ENCODE measurements around the gene SWAP70.

Gene SWAP70

DNA sequence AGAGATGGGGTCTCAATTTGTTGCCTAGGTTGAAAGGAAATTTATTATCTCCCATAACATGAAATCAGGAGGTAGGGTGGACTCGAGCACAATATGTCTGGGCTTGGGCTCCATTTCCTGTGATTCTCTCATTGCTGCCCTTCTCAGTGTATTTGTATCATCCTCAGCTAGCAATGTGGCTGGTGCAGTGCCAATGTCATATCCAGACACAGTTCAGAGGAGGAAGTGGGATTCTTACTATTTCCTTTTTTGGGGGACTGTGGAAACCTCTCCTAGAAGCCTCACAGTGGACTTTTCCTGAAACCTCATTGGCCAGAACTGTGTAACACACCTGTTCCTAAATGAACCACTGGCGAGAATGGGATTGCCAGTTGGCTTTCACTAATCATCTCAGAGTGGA lies 21.0 kb upstream of the SWAP70 start:
- no peak overlapping the region for H3K4me3 ChIP-seq
- peaks cover 7 to 9% (median 8%) of the 10 kb centered on the region in 11 experiments for H3K9me3 ChIP-seq (replicated peaks in 1 of 11)
- H3K4me2 ChIP-seq = peak overlapping the region in 9 of 11 experiments; percentile 2 to 71 (median 24); a peak in 13 of 22 replicates
- peak overlapping the region in 1 of 11 experiments; percentile 39; a peak in 2 of 22 replicates for H3K27ac ChIP-seq
- H4K20me1 ChIP-seq = no peaks in the 10 kb centered on the region
- H3K27me3 ChIP-seq = no peaks in the 10 kb centered on the region
- TF ChIP-seq Cebpa-rat (IDR thresholded peaks at IDR 0.05) = no peak
- no peak overlapping the region for H3K9ac ChIP-seq
- H3K4me1 ChIP-seq = peaks cover 21 to 75% (median 40%) of the 10 kb centered on the region in 10 experiments
- 0 out of 22 replicates have a peak, but pooled peaks cover 0 to 2% (median 0%) of the 10 kb centered on the region in 11 experiments for H3K36me3 ChIP-seq

GRCh38 chr11:9643751-9644150 lies 20.1 kb upstream of the SWAP70 start:
- Histone ChIP-seq H3K36me3 (0 out of 22 replicates have a peak, but pooled peaks cover 0 to 3% (median 0%) of the 10 kb centered on the region in 11 experiments), H3K9me3 (replicated peaks in 1 of 11) (peaks cover 9 to 16% (median 13%) of the 10 kb centered on the region in 11 experiments), H3K27me3 (no peaks in the 10 kb centered on the region), H4K20me1 (no peaks in the 10 kb centered on the region), H3K4me3 (no peak overlapping the region), H3K9ac (no peak overlapping the region), H3K27ac (no peak overlapping the region), H3K4me2 (peak overlapping the region in 10 of 11 experiments; percentile 5 to 47 (median 36); a peak in 14 of 22 replicates), H3K4me1 (peaks cover 21 to 75% (median 38%) of the 10 kb centered on the region in 10 experiments)
- TF ChIP-seq Cebpa-rat (IDR thresholded peaks at IDR 0.05) = no peak

GRCh38 chr11:9645881-9646280 lies 18.0 kb upstream of the SWAP70 start:
- Histone ChIP-seq H3K27me3 (no peaks in the 10 kb centered on the region), H3K4me3 (no peak overlapping the region), H3K9me3 (replicated peaks in 1 of 11) (peaks cover 10 to 32% (median 21%) of the 10 kb centered on the region in 11 experiments), H3K36me3 (0 out of 22 replicates have a peak, but pooled peaks cover 0 to 3% (median 0%) of the 10 kb centered on the region in 11 experiments), H4K20me1 (no peaks in the 10 kb centered on the region), H3K9ac (no peak overlapping the region), H3K4me2 (no peak overlapping the region), H3K27ac (no peak overlapping the region), H3K4me1 (peaks cover 13 to 64% (median 20%) of the 10 kb centered on the region in 10 experiments; a peak in 18 of 20 replicates)
- no peak for TF ChIP-seq Cebpa-rat (IDR thresholded peaks at IDR 0.05)

DNA sequence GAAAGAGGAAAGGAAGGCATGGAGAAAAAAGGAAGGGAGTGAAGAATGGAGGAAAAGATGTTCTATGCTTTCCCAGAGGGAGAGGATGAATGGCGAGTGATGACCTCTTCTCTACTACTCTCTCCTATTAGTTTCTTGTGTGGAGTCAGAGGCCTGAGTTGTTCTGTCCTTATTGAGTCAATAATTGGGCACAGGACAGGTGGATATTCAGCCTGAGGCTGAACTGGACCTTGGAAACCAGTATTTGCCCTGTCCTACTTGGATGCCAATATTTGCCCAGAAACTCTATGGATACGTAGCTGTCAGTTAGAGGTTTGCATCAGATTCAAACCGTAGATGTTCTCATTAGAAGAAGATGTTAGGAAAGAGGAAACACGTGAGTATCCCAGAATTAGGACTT lies 17.6 kb upstream of the SWAP70 start:
- Histone ChIP-seq H3K9ac (no peak overlapping the region), H3K27ac (no peak overlapping the region), H3K4me2 (no peak overlapping the region), H3K9me3 (replicated peaks in 1 of 11) (peaks cover 10 to 33% (median 21%) of the 10 kb centered on the region in 11 experiments), H4K20me1 (no peaks in the 10 kb centered on the region), H3K4me3 (no peak overlapping the region), H3K27me3 (no peaks in the 10 kb centered on the region), H3K36me3 (0 out of 22 replicates have a peak, but pooled peaks cover 0 to 3% (median 0%) of the 10 kb centered on the region in 11 experiments), H3K4me1 (peaks cover 13 to 59% (median 20%) of the 10 kb centered on the region in 10 experiments; a peak in 18 of 20 replicates)
- no peak for TF ChIP-seq Cebpa-rat (IDR thresholded peaks at IDR 0.05)

- Histone ChIP-seq H3K4me1 (peaks cover 0 to 40% (median 0%) of the 10 kb centered on the region in 10 experiments; a peak in 5 of 20 replicates), H3K4me2 (peak overlapping the region in 2 of 11 experiments; percentile 4 to 43; a peak in 1 of 22 replicates), H3K9me3 (replicated peaks in 1 of 11) (peaks cover 28 to 53% (median 42%) of the 10 kb centered on the region in 11 experiments), H4K20me1 (no peaks in the 10 kb centered on the region), H3K4me3 (no peak overlapping the region), H3K27ac (0 out of 22 replicates have a peak overlapping the region, but pooled peaks of 1 of the 11 experiments have one; percentile 12), H3K27me3 (no peaks in the 10 kb centered on the region), H3K36me3 (0 out of 22 replicates have a peak, but pooled peaks cover 0 to 3% (median 0%) of the 10 kb centered on the region in 11 experiments), H3K9ac (no peak overlapping the region)
- TF ChIP-seq Cebpa-rat (IDR thresholded peaks at IDR 0.05) = no peak
These were observed 12.4 kb upstream of the SWAP70 start for GRCh38 chr11:9651481-9651880.

GRCh38 chr11:9651899-9652748 lies 11.8 kb upstream of the SWAP70 start:
- peak overlapping the region in 2 of 11 experiments; percentile 4 to 43; a peak in 4 of 22 replicates for H3K4me2 ChIP-seq
- H3K27me3 ChIP-seq = no peaks in the 10 kb centered on the region
- peaks cover 0 to 40% (median 0%) of the 10 kb centered on the region in 10 experiments; a peak in 5 of 20 replicates for H3K4me1 ChIP-seq
- no peak overlapping the region for H3K9ac ChIP-seq
- H3K36me3 ChIP-seq = 0 out of 22 replicates have a peak, but pooled peaks cover 0 to 3% (median 0%) of the 10 kb centered on the region in 11 experiments
- no peak overlapping the region for H3K4me3 ChIP-seq
- H3K9me3 ChIP-seq (replicated peaks in 1 of 11) = peaks cover 32 to 56% (median 43%) of the 10 kb centered on the region in 11 experiments
- peak overlapping the region in 2 of 11 experiments; percentile 9 to 12; a peak in 2 of 22 replicates for H3K27ac ChIP-seq
- TF ChIP-seq Cebpa-rat (IDR thresholded peaks at IDR 0.05) = no peak
- no peaks in the 10 kb centered on the region for H4K20me1 ChIP-seq

DNA sequence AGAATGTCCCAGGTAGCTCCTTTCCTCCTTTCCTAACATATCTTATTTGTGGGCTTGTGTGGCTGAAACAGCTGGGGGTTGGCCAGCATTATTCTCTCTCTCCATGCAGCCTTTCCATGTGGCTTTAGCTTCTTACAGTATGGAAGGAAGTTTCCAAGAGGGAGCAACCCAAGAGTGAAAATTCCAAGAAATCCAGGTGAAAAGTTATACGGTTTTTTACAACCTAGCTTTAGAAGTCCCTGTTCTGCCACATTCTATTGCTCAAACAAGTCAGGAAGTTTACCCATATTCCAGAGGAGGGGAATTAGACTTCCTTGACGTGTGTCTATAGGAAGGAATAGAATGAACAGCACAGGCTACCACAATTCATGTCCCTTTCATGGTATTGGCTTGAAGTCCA lies 10.0 kb upstream of the SWAP70 start:
- Histone ChIP-seq H3K4me1 (peaks cover 0 to 32% (median 0%) of the 10 kb centered on the region in 10 experiments; a peak in 5 of 20 replicates), H3K9me3 (replicated peaks in 1 of 11) (peaks cover 23 to 50% (median 34%) of the 10 kb centered on the region in 11 experiments), H3K4me3 (no peak overlapping the region), H4K20me1 (no peaks in the 10 kb centered on the region), H3K27ac (no peak overlapping the region), H3K27me3 (no peaks in the 10 kb centered on the region), H3K4me2 (no peak overlapping the region), H3K36me3 (no peaks in the 10 kb centered on the region), H3K9ac (no peak overlapping the region)
- no peak for TF ChIP-seq Cebpa-rat (IDR thresholded peaks at IDR 0.05)

DNA sequence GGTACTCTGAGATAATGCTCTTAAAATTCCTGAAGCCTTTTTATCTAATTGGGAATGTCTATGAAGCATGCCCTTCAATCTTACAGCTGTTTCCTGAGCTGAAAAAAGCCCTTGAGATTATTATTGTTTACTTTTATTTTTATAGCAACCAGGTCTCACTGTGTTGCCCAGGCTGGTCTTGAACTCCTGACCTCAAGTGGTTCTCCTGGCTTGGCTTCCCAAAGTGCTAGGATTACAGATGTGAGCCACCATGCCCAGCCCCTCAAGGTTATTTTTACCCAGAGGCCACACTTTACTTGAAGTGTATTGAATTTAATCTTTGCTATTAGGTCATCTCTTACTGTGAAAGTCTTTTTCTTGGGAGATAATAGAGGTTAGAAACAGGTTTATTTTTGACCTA lies 7.0 kb upstream of the SWAP70 start:
- Histone ChIP-seq H3K9ac (no peak overlapping the region), H3K9me3 (replicated peaks in 1 of 11) (peaks cover 16 to 39% (median 25%) of the 10 kb centered on the region in 11 experiments; a peak in 21 of 22 replicates), H4K20me1 (no peaks in the 10 kb centered on the region), H3K36me3 (no peaks in the 10 kb centered on the region), H3K4me2 (no peak overlapping the region), H3K4me1 (peaks cover 0 to 41% (median 4%) of the 10 kb centered on the region in 10 experiments; a peak in 11 of 20 replicates), H3K27ac (no peak overlapping the region), H3K4me3 (no peak overlapping the region), H3K27me3 (no peaks in the 10 kb centered on the region)
- no peak for TF ChIP-seq Cebpa-rat (IDR thresholded peaks at IDR 0.05)

DNA sequence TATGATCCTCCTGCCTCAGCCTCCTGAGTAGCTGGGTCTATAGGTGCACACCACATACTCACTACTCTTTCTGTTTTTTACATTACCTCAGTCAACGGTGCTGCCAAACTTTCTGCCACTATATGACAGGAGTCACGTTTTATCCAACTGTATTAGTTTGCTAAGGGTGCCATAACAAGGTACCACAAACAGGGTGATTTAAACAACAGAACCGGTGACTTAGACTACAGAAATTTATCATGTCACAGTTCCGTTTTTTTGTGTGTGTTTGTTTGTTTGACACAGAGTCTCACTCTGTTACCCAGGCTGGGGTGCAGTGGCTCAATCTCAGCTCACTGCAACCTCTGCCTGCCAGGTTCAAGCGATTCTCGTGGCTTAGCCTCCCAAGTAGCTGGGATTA lies 6.3 kb upstream of the SWAP70 start:
- Histone ChIP-seq H3K27me3 (no peaks in the 10 kb centered on the region), H4K20me1 (no peaks in the 10 kb centered on the region), H3K36me3 (no peaks in the 10 kb centered on the region), H3K9ac (no peak overlapping the region), H3K9me3 (replicated peaks in 1 of 11) (peaks cover 16 to 39% (median 25%) of the 10 kb centered on the region in 11 experiments; a peak in 21 of 22 replicates), H3K27ac (no peak overlapping the region), H3K4me1 (peaks cover 3 to 37% (median 10%) of the 10 kb centered on the region in 10 experiments; a peak in 19 of 20 replicates), H3K4me3 (no peak overlapping the region), H3K4me2 (no peak overlapping the region)
- TF ChIP-seq Cebpa-rat (IDR thresholded peaks at IDR 0.05) = no peak
